PC-9 (cell line): ENCODE data around the gene ABHD4. TPM values are rescaled to one million over a fixed set of nuclear protein-coding genes. Genes with fewer than 3 reads are reported as not detected.

Experiments used
- BruUV-seq: library from RNA; stranded (reverse); fragments of 400-500 nt; replicated peaks from 2 replicates; lab custom pipeline; 2021; lab: Mats Ljungman, UMichigan
- CTCF ChIA-PET: fragments of 300-600 bp; sonication (Branson Sonifier 250); formaldehyde crosslinking; loops from one replicate; lab custom pipeline; 2022; ENCODE audit warnings: antibody characterized with exemption; lab: Charles Lee
- POLR2A ChIA-PET: fragments of 300-600 bp; sonication (Branson Sonifier 250); formaldehyde crosslinking; loops from one replicate; lab custom pipeline; 2022; ENCODE audit warnings: antibody characterized with exemption; ENCODE audit not compliant: unreplicated experiment; lab: Charles Lee
- DNase-seq, 2 experiments: peaks; one replicate each; pipeline versions ENCODE4 v3.0.0 to v3.0.0-alpha.2; 2015 to 2022; ENCODE audit warnings: mixed read lengths in 1 of 2
- H2AFZ ChIP-seq: fragments of 200-600 bp; sonication (generic); 2 replicates; pipeline ENCODE4 v1.8.1; 2017; ENCODE audit warnings: antibody characterized with exemption
- H3F3A ChIP-seq: fragments of 200-600 bp; sonication (generic); 2 replicates; pipeline ENCODE4 v1.8.1; 2017; ENCODE audit warnings: antibody characterized with exemption, mild to moderate bottlenecking, low read depth; ENCODE audit not compliant: insufficient read depth
- H3K27ac ChIP-seq: fragments of 200-600 bp; sonication (generic); 2 replicates; pipeline ENCODE4 v1.6.1; 2016; ENCODE audit warnings: mixed run types
- H3K27me3 ChIP-seq: fragments of 200-600 bp; sonication (generic); 2 replicates; pipeline ENCODE4 v1.6.1; 2016; ENCODE audit warnings: low read depth, mixed run types; ENCODE audit not compliant: insufficient read depth
- H3K36me3 ChIP-seq: fragments of 200-600 bp; sonication (generic); 2 replicates; pipeline ENCODE4 v1.6.1; 2016; ENCODE audit warnings: low read depth, mixed run types
- H3K4me1 ChIP-seq: fragments of 200-600 bp; sonication (generic); replicated peaks from 2 replicates; pipeline ENCODE4 v1.6.1; 2016; ENCODE audit warnings: mixed run types; ENCODE audit not compliant: insufficient read depth
- H3K4me2 ChIP-seq: fragments of 200-600 bp; sonication (generic); 2 replicates; pipeline ENCODE4 v1.6.1; 2017; ENCODE audit warnings: mixed run types
- H3K4me3 ChIP-seq: fragments of 200-600 bp; sonication (generic); 2 replicates; pipeline ENCODE4 v1.6.1; 2016; ENCODE audit warnings: mixed run types
- H3K79me2 ChIP-seq: fragments of 200-600 bp; sonication (generic); 2 replicates; pipeline ENCODE4 v1.6.1; 2017; ENCODE audit warnings: low read depth, mixed run types
- H3K9me2 ChIP-seq: fragments of 200-600 bp; sonication (generic); 2 replicates; pipeline ENCODE4 v1.8.1; 2017; ENCODE audit warnings: mild to moderate bottlenecking; ENCODE audit not compliant: insufficient read depth
- H3K9me3 ChIP-seq: fragments of 200-600 bp; sonication (generic); 2 replicates; pipeline ENCODE4 v1.8.1; 2016; ENCODE audit warnings: low read depth; ENCODE audit not compliant: insufficient read depth
- H4K20me1 ChIP-seq: fragments of 200-600 bp; sonication (generic); 2 replicates; pipeline ENCODE4 v1.8.1; 2017; ENCODE audit not compliant: insufficient read depth
- CTCF ChIP-seq: fragments of 200-600 bp; sonication (generic); conservative IDR thresholded peaks from 2 replicates; pipeline ENCODE4 v1.6.1; 2017; ENCODE audit warnings: mixed run types, antibody characterized with exemption, mild to moderate bottlenecking, moderate library complexity
- EZH2 ChIP-seq: fragments of 200-600 bp; sonication (generic); IDR thresholded peaks from 2 replicates; pipeline ENCODE4 v1.8.0; 2017; ENCODE audit warnings: antibody characterized with exemption, low read depth
- intact Hi-C: fragments of 100-400 bp; cut with micrococcal nuclease; formaldehyde crosslinking; loops from one replicate; pipeline ENCODE4 v1.10.0; 2022; ENCODE audit not compliant: unreplicated experiment
- total RNA-seq: library from RNA; stranded (reverse); gene quantifications from 2 replicates; pipeline ENCODE4 v1.2.3, GENCODE V29; 2021

The ABHD4 gene
- total RNA-seq, 1 experiment from 2014 or later = 83.2 TPM

GRCh38 chr14:22556021-22556989 is 41.8 kb upstream of the ABHD4 start:
- Histone ChIP-seq H3K36me3 (no peaks in the 10 kb centered on the region), H3K9me3 (no peaks in the 10 kb centered on the region), H3F3A (peaks cover 11% of the 10 kb centered on the region; the same call in 1 of the 2 replicates), H3K4me2 (peak overlapping the region; percentile 86), H3K27me3 (no peaks in the 10 kb centered on the region), H3K4me1 (peaks cover 30% of the 10 kb centered on the region), H3K4me3 (peak overlapping the region; percentile 55; the same call in 1 of the 2 replicates), H2AFZ (peak overlapping the region; percentile 82), H4K20me1 (no peaks in the 10 kb centered on the region), H3K9me2 (no peaks in the 10 kb centered on the region), H3K79me2 (no peaks in the 10 kb centered on the region), H3K27ac (peak overlapping the region; percentile 87)
- DNase-seq = peak; percentile 73 to 88
- intact Hi-C loops = loop anchor here (1.0 to 5.0 kb wide), 7 partner anchors 165 to 500 kb away; partner anchors contain the start of genes AJUBA and CDH24
- TF ChIP-seq EZH2 (no peak), CTCF (no peak)
- TSS peak; percentile 75 for BruUV-seq
- ChIA-PET POLR2A (interaction anchor here (0.6 kb wide), 2 partner anchors 45 to 293 kb away, joined by 3 to 5 read pairs; no protein-coding TSS in a partner anchor), CTCF (interaction anchor here (0.6 to 1.1 kb wide), 7 partner anchors 33 to 750 kb away, joined by 3 to 16 read pairs (median 4); partner anchors contain the start of genes BCL2L2 and DAD1)

GRCh38 chr14:22556990-22557623 is 41.0 kb upstream of the ABHD4 start:
- Histone ChIP-seq H3K27me3 (no peaks in the 10 kb centered on the region), H3K36me3 (no peaks in the 10 kb centered on the region), H2AFZ (peak overlapping the region; percentile 82), H3K4me3 (peak overlapping the region; percentile 55; the same call in 1 of the 2 replicates), H3F3A (peaks cover 18% of the 10 kb centered on the region; the same call in 1 of the 2 replicates), H3K4me1 (peaks cover 38% of the 10 kb centered on the region), H3K9me3 (no peaks in the 10 kb centered on the region), H3K27ac (peak overlapping the region; percentile 87), H3K79me2 (no peaks in the 10 kb centered on the region), H3K4me2 (peak overlapping the region; percentile 86), H4K20me1 (no peaks in the 10 kb centered on the region), H3K9me2 (no peaks in the 10 kb centered on the region)
- CTCF ChIA-PET = interaction anchor here (0.7 to 1.1 kb wide), 2 partner anchors 32 to 746 kb away, joined by 3 to 6 read pairs; partner anchors contain the start of gene DAD1
- POLR2A ChIA-PET = no interaction called here
- no TSS peak for BruUV-seq
- intact Hi-C loops = loop anchor here (1.0 to 5.0 kb wide), 7 partner anchors 166 to 500 kb away; partner anchors contain the start of genes AJUBA and CDH24
- TF ChIP-seq EZH2 (no peak), CTCF (peak; percentile 98)
- DNase-seq = peak; percentile 44 to 74

GRCh38 chr14:22557846-22558220 is 40.3 kb upstream of the ABHD4 start:
- Histone ChIP-seq H3K27me3 (no peaks in the 10 kb centered on the region), H3K9me3 (no peaks in the 10 kb centered on the region), H3K27ac (no peak overlapping the region), H3K36me3 (no peaks in the 10 kb centered on the region), H3K4me2 (no peak overlapping the region), H3K4me3 (no peak overlapping the region), H3K4me1 (peaks cover 45% of the 10 kb centered on the region), H3K9me2 (no peaks in the 10 kb centered on the region), H2AFZ (no peak overlapping the region), H3K79me2 (no peaks in the 10 kb centered on the region), H4K20me1 (no peaks in the 10 kb centered on the region), H3F3A (peaks cover 18% of the 10 kb centered on the region; the same call in 1 of the 2 replicates)
- ChIA-PET POLR2A (no interaction called here), CTCF (interaction anchor here (0.5 kb wide), 1 partner anchor 395 kb away, joined by 3 read pairs; no protein-coding TSS in a partner anchor)
- BruUV-seq = no TSS peak
- no peak for TF ChIP-seq EZH2
- no peak for TF ChIP-seq CTCF
- intact Hi-C loops = loop anchor here (2.0 to 5.0 kb wide), 5 partner anchors 241 to 499 kb away; partner anchors contain the start of genes AJUBA and CDH24
- DNase-seq = no peak
